Measurements from ENCODE around the gene SETD4.
"Not testable (repeated sequence)": the region's sequence is repeated elsewhere in the genome, so short reads cannot be mapped to it uniquely, and the experiment has no call there.

Gene SETD4

DNA sequence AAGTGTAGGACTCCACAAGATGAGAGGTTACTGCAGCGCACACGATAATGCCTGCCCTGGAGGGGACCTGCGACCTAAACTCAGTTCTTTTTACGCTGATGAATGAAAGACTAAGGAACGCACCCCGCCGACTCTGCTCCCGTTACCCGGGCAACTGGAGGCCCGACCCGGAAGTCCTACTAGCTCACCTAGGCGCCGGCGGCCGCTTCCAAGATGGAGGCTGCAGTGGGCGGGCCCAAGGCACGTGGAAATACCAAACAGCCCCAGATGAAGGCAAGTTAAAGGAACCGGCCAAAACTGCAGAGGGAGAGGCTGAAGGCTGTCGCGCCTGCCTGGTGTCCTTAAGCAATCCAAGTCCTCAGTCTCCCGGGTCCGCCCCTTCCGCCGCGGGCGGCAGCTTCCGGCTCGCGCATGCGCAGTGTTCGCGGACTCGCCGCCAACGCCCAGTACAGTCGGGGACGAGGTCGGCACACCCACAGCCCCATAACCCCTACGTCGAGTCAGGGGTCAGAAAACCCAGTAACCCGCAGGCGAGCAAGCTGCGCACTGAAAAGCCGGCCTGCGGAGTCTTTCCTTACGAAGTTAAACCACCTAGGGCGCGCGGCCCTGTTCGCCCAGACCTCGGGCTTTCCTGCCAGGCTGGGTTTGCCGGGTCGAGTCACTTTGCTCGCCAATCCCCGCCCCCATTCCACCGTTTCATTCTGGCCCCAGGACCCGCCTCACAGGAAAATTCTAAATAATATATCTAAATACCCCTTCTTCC, at the start of gene SETD4:
Gene SETD4, minus strand, starts transcription at position 368 of the 763 bp plus-strand sequence. CDS start 1,638 bp downstream, outside the sequence.
- DNase-seq (ENCODE audit: low spot score), result peak; percentile 91

DNA sequence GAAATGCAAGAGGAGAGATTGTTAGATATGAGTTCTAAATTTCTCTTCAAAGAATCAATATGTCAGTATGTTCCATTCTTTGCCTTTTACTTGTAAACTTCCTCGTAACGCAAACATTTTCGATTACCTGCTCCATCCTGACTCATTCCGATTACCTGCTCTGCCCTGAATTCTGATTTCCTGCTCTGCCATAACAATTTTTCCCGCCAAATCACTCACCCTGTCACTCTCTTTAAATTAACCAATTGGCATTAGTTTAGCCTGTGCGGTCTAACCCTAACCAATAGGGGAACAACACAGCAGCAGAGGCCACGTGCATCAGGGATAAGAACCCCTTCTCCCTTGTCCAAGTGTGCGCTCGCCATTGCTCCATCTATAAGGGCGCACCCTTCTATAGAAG, 49.5 kb upstream of the SETD4 start:
- DNase-seq (ENCODE audit: low spot score), result no peak

DNA sequence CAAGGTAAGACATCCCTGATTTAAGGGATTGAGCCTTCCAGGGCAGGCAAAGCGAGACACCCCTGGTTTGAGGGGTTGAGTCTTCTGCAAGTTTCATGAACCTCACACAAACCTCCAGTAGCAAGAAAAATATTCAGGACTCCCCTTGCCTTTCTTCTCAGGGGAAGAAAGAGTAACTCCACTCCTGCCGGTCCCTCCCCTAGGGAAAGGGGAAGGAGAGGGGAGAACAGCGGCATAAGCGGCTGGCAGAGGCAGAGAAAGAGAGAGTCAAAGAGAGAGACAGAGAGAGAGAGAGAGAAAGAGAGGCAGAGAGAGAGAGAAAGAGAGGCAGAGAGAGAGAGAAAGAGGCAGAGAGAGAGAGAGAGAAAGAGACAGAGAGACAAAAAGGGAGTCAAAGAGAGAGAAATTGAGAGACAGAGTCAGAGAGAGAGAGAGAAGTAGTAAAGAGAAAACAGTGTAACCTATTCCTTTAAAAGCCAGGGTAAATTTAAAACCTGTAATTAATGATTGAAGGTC, 45.1 kb upstream of the SETD4 start:
- DNase-seq (ENCODE audit: low spot score), result no peak

- DNase-seq (ENCODE audit: low spot score), result no peak
Observed at GRCh38 chr21:36104317-36105300, 44.3 kb upstream of the SETD4 start.

- DNase-seq (ENCODE audit: low spot score), result no peak
Observed at GRCh38 chr21:36103434-36103833, 43.1 kb upstream of the SETD4 start.

DNA sequence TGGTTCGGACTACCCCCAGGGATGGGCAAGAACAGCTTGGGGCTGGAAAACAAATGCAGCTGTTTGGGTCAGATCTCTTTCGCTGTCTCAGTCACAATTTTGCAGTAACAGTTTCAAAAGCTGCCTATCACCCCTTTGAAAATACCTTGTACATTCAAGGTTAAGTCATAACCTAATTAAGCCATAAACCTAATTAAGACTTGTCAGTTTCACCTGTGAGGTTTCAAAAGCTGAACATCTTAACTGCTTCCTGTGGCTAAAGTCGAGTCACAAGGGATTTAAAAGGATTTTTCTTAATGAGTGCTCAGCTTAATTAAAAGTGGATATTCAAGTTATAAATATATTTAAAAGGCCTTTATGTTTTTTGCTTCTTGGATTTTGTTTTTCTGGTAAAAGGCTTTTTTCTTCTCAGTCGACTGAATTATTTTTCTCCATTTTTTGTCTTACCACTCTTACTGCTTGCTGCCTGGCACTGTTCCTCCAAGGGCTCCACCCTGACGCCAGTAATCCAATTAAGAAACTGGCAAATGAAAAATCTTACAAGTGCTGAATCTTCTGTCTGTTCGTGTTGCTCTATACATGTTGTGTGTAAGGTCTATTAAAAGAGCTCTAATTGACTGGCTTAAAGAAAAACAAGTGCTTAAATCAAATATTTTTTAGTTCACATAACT, 40.8 kb upstream of the SETD4 start:
- DNase-seq (ENCODE audit: low spot score), result no peak

GRCh38 chr21:36099695-36100211, 39.4 kb upstream of the SETD4 start:
- not testable (repeated sequence) for DNase-seq (ENCODE audit: low spot score)

DNA sequence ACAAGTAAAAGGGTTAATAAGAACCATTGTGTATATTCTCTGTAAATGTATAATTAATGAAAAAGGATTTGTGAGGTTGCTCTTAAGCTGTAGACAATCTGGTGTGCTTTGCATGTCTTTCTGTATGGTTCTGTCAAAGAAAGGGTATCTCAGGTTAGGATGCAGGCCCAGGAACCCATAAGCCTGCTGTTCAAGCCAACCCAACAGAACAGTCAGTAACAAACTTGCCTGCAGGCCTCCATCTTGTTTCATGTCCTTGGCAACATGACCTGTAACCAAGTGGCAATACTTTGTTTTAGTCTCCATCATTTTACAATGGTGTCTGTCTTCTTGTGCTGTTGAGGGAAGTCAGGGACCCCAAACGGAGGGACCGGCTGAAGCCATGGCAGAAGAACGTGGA, 38.7 kb upstream of the SETD4 start:
- no peak for DNase-seq (ENCODE audit: low spot score)

- no peak for DNase-seq (ENCODE audit: low spot score)
Observed at GRCh38 chr21:36098182-36098532, 37.8 kb upstream of the SETD4 start.

DNA sequence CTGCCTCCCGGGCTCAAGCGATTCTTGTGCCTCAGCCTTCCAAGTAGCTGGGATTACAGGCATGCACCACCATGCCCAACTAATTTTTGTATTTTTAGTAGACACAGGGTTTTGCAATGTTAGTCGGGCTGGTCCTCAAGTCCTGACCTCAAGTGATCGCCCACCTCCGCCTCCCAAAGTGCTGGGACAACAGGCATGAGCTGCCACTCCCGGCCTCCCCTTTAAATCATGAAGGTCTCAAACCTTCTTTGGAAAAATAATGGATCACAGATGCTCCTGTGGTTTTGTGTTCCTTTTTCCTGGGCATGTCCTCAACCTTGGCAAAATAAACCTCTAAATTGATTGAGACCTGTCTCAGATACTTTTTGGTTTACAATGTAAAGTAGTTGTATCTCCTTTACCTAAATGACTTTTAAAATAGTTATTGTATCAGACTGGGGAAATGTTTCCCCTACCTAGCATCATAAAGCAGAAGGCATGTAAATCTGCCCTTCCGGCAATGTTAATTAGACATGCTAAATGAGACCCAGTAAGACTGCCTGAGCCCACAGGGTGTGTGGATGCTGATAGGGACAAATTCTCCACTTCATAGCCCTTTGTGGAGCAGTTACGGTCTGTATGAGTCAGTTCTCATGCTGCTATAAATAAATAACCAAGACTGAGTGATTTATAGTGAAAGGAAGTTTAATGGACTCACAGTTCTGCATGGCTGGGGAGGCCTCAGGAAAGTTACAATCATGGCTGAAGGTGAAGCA, 37.3 kb upstream of the SETD4 start:
- no peak for DNase-seq (ENCODE audit: low spot score)

DNA sequence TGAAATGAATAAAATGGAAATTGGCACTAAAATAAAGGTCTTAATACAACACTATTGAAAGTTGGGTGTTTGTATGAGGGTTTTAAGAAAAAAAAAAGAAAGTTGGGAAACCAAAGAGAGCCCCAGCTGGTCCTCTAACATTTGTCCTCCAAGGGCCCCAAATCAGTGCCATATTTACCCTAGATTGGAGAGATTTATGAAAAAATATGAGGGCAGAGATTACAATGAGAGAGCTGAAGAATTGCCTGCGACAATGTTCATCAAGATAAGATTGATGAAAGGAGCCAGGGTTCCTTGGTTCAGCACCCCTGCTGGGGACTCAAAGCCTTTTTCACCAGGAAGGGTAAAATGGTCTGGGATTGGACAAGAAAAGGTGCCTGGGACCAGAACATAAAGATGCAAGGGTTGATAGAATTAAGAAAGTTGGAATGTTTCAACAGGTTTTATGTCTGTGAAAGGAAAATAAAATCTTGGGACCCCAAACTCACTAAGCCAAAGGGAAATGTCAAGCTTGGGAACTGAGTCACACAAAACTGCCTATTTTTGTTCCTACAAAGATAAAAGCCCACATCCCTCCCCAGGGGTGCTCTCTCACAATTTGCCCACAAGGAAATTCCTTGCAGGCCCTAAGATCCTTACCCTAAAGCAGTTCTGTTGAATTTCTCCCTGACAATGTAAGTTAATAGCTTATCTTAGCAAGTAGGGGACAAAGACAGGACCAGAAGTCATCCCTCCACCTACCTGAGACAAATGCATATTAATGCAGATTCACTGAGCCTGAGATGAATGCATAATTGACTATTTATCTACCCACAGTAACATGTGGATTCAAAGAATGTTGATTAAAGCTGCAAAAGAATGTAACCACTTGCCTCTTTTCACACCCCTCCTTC, 36.3 kb upstream of the SETD4 start:
- no peak for DNase-seq (ENCODE audit: low spot score)

DNA sequence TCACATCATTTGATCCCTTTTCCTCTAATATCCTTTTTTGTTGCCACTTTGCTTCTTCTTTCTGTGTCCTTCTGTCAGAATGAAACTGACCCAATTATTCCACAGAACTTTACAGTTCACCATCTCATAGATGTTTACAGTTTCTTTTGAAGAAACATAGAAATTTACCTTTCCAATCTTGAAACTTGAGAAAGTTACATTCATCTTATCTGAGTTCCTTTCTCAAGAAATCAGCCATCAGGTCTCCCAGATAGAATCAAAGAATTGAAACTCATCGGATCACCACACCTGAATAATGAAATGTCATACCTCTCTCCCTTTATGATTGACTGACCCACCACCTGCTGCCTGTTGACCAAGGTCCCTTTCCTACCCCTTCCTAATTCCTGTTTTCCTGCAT, 33.2 kb upstream of the SETD4 start:
- DNase-seq (ENCODE audit: low spot score), result no peak

GRCh38 chr21:36092681-36093080, 32.4 kb upstream of the SETD4 start:
- no peak for DNase-seq (ENCODE audit: low spot score)

DNA sequence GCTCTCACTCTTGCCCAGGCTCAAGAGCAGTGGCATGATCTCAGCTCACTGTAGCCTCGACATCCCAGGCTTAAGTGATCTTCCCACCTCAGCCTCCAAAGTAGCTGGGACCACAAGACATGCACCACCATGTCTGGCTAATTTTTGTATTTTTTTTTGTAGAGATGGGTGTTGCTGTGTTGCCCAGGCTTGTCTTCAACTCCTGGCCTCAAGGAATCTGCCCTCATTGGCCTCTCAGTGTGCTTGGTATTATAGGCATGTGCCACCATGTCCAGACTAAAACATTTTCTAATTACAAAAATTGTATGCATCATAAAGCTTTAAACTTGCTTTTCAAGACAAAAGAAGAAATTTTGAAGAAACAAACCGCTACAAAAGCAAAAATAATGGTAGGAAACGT, 29.6 kb upstream of the SETD4 start:
- DNase-seq (ENCODE audit: low spot score), result no peak

DNA sequence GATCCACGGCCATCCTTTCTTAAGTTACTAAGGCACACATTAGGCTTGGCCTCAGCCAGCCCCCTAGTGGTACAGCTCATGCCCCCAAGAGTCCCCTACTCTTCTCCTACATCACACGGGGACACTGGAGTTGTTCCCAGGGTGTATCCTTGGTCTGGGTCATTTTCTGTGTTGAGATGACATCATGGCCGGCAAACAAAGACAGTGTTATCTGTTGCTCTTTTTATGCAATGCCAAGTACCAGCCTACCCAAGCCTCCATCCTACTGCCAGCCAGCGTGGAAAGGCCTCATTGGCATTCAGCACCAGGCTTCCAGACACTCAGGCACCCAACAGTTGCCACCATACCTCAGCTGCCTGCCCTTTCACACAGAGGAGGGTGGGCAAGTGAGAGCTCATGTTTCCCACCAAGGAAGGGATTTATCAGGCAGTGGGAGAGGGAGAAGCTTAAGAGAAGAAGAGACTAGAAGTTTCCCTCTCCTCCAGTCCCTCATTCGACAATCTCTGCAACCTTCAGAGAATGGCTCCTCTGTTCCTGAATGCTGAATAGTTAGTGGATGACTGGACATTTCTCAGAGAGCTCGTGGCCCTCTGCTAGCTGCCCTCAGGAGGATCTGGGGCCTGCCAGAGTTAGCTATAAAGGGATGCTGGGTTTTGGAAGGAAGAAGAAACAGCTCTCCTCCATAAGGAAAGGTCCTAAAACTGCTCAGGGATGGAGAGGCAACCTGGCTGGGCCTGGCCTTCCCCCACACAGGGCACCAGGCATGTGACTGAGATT, 27.2 kb upstream of the SETD4 start:
- DNase-seq (ENCODE audit: low spot score), result no peak

- DNase-seq (ENCODE audit: low spot score), result no peak
Observed at GRCh38 chr21:36082237-36082664, 21.9 kb upstream of the SETD4 start.

DNA sequence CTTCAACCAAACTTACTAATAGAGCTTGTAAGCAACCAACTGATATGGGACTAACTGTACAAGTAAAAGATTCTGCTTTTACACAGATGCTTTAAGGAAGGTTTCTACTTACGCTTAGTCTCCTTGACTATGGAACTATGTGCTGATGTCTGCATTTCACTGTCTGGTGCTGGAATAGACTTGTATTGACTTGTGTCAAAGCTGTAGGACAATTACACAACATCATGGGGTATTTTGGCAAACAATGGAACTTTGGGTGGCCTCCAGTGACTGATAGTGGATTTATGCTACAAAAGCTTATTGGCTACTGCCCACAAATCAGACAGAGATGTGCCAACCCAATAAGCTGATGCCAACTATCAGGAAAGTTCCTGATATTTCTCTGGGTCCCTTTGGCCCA, 20.1 kb upstream of the SETD4 start:
- no peak for DNase-seq (ENCODE audit: low spot score)

DNA sequence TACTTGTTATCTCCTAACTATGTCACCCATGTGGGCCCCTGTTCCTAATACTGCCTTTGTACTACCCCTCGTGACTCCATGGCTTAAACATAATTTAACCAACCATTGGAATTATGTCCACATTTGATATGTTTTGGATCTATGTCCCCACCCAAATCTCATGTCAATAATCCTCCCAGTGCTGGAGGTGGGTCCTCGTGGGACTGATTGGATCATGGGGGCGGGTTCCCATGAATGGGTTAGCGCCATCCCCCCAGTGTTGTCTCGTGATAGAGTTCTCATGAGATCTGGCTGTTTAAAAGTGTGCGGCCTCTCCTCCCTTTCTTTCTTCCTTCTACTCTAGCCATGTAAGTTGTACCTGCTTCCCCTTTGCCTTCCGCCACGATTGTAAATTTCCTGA, 19.3 kb upstream of the SETD4 start:
- no peak for DNase-seq (ENCODE audit: low spot score)

GRCh38 chr21:36079010-36079649, 18.8 kb upstream of the SETD4 start:
- DNase-seq (ENCODE audit: low spot score), result no peak
